HL-60 (cell line): ENCODE data around the gene ST6GAL1.

ENCODE experiments used
- DNase-seq, 2 experiments: peaks; one replicate each; pipeline ENCODE4 v3.0.0-alpha.2; 2010 to 2020; ENCODE audit warnings: low read depth in 1 of 2, low spot score in 1 of 2
- H3K27ac ChIP-seq: fragments of 250-450 bp; sonication (Bioruptor Pico); replicated peaks from 2 replicates; pipeline ENCODE4 v1.5.1; 2020; ENCODE audit warnings: mild to moderate bottlenecking, moderate library complexity
- H3K27me3 ChIP-seq: fragments of 250-450 bp; sonication (Bioruptor Pico); 2 replicates; pipeline ENCODE4 v1.5.1; 2021; ENCODE audit warnings: mild to moderate bottlenecking, moderate library complexity; ENCODE audit not compliant: insufficient read depth, poor library complexity, severe bottlenecking
- H3K4me3 ChIP-seq: replicated peaks from 2 replicates; pipeline ENCODE4 v1.5.1; 2011; ENCODE audit warnings: mild to moderate bottlenecking, control low read depth, low read length; ENCODE audit not compliant: insufficient read depth
- GABPA ChIP-seq: IDR thresholded peaks from 2 replicates; pipeline ENCODE4 v1.6.1; 2012; ENCODE audit warnings: low read depth
- POLR2AphosphoS5 ChIP-seq: IDR thresholded peaks from 2 replicates; pipeline ENCODE4 v1.6.1; 2012; ENCODE audit warnings: low read depth
- SPI1 ChIP-seq: IDR thresholded peaks from 2 replicates; pipeline ENCODE4 v1.6.1; 2012; ENCODE audit warnings: low read depth, mild to moderate bottlenecking, borderline replicate concordance
- TF ChIP-seq, protein P1 (sequence below): IDR thresholded peaks from 2 replicates; pipeline ENCODE4 v1.6.1; 2012; ENCODE audit warnings: low read depth; ENCODE audit not compliant: insufficient replicate concordance
- TF ChIP-seq, protein P2 (sequence below): IDR thresholded peaks from one replicate; pipeline ENCODE4 v1.5.1; 2011; ENCODE audit warnings: low read length, control low read depth, inconsistent platforms; ENCODE audit not compliant: insufficient read depth

The ST6GAL1 gene

DNA sequence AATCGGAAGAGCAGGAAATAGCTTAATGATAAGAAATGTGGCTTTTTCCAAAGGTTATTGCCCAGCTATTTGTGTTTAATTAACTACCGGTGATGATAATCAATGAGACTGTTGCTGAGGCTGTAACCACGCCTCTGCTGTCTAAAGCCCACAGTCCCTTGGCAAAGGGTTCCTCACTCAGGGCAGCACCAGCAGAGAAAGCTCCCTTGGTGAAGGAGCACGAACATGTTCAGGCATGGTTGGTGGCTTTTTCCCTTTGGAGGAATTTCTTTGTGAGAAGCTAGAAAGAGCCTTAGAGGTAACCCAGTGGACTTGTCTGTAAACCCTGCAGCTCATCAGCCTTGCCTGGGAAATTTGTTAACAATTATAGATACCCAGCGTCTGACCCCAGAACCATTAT, 7.5 kb upstream of the ST6GAL1 start:
- H3K4me3 ChIP-seq = no peak overlapping the region
- no peak overlapping the region for H3K27ac ChIP-seq
- no peak for DNase-seq
- H3K27me3 ChIP-seq = no peaks in the 10 kb centered on the region
- TF ChIP-seq SPI1 (no peak), POLR2AphosphoS5 (no peak), GABPA (no peak)
- TF ChIP-seq, protein P1, sequence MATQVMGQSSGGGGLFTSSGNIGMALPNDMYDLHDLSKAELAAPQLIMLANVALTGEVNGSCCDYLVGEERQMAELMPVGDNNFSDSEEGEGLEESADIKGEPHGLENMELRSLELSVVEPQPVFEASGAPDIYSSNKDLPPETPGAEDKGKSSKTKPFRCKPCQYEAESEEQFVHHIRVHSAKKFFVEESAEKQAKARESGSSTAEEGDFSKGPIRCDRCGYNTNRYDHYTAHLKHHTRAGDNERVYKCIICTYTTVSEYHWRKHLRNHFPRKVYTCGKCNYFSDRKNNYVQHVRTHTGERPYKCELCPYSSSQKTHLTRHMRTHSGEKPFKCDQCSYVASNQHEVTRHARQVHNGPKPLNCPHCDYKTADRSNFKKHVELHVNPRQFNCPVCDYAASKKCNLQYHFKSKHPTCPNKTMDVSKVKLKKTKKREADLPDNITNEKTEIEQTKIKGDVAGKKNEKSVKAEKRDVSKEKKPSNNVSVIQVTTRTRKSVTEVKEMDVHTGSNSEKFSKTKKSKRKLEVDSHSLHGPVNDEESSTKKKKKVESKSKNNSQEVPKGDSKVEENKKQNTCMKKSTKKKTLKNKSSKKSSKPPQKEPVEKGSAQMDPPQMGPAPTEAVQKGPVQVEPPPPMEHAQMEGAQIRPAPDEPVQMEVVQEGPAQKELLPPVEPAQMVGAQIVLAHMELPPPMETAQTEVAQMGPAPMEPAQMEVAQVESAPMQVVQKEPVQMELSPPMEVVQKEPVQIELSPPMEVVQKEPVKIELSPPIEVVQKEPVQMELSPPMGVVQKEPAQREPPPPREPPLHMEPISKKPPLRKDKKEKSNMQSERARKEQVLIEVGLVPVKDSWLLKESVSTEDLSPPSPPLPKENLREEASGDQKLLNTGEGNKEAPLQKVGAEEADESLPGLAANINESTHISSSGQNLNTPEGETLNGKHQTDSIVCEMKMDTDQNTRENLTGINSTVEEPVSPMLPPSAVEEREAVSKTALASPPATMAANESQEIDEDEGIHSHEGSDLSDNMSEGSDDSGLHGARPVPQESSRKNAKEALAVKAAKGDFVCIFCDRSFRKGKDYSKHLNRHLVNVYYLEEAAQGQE = no peak
- TF ChIP-seq, protein P2, sequence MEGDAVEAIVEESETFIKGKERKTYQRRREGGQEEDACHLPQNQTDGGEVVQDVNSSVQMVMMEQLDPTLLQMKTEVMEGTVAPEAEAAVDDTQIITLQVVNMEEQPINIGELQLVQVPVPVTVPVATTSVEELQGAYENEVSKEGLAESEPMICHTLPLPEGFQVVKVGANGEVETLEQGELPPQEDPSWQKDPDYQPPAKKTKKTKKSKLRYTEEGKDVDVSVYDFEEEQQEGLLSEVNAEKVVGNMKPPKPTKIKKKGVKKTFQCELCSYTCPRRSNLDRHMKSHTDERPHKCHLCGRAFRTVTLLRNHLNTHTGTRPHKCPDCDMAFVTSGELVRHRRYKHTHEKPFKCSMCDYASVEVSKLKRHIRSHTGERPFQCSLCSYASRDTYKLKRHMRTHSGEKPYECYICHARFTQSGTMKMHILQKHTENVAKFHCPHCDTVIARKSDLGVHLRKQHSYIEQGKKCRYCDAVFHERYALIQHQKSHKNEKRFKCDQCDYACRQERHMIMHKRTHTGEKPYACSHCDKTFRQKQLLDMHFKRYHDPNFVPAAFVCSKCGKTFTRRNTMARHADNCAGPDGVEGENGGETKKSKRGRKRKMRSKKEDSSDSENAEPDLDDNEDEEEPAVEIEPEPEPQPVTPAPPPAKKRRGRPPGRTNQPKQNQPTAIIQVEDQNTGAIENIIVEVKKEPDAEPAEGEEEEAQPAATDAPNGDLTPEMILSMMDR = no peak

DNA sequence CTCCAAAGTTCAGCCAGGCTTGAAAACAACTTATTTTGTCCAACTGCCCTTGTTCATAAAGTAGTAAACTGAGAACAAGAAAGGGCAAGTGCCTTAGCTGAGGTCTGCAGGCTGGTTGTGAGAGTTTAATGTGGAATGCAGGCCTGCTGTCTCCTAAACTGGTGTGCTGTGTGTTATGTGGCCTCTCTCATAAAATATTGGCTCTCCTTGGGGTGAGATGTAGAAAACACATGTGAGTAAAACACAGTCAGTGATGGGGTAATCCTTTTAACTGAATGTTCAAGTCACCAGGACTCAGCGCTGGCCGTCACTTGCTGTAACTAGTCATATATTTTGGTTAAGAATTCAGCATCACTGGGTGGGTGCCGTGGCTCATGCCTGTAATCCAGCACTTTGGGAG, 7.1 kb upstream of the ST6GAL1 start:
- H3K27me3 ChIP-seq = no peaks in the 10 kb centered on the region
- TF ChIP-seq, protein P2 = no peak
- TF ChIP-seq, protein P1 = no peak
- no peak for TF ChIP-seq SPI1
- no peak for TF ChIP-seq POLR2AphosphoS5
- no peak for TF ChIP-seq GABPA
- H3K27ac ChIP-seq = no peak overlapping the region
- no peak for DNase-seq
- no peak overlapping the region for H3K4me3 ChIP-seq

DNA sequence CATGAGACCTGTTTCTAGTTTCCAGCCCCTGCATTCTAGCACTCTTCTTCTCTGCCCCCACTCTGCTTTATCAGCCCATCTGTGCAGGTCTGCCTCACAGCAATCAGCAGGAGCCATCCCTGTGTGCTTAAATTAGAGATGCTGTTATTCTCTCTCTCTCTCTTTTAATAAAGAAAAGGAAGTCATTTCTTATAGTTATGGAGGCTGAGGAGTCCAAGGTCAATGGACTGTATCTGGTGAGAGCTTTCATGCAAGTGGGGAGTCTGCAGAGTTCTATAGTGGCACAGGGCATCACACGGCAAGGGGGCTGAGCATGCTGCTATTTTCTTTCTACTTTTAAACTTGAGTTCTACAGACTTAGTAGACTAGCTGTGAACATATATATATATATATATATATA, 4.5 kb upstream of the ST6GAL1 start:
- Histone ChIP-seq H3K4me3 (no peak overlapping the region), H3K27ac (no peak overlapping the region), H3K27me3 (no peaks in the 10 kb centered on the region)
- TF ChIP-seq GABPA (no peak), POLR2AphosphoS5 (no peak), SPI1 (no peak)
- TF ChIP-seq, protein P1 = no peak
- TF ChIP-seq, protein P2 = no peak
- DNase-seq = no peak
